GM19468 (cell line): Measurements from ENCODE around the gene IGLL1.
"Not testable (repeated sequence)": the region's sequence is repeated elsewhere in the genome, so short reads cannot be mapped to it uniquely, and the experiment has no call there.

Experiments used
- ATAC-seq: cut with Tn5 transposase; IDR thresholded peaks from one replicate; pipeline ENCODE4 v1.9.1; 2021; ENCODE audit warnings: mild to moderate bottlenecking, moderate library complexity, moderate number of reproducible peaks; ENCODE audit not compliant: unreplicated experiment; ENCODE audit errors: extremely low read depth

IGLL1 gene

DNA sequence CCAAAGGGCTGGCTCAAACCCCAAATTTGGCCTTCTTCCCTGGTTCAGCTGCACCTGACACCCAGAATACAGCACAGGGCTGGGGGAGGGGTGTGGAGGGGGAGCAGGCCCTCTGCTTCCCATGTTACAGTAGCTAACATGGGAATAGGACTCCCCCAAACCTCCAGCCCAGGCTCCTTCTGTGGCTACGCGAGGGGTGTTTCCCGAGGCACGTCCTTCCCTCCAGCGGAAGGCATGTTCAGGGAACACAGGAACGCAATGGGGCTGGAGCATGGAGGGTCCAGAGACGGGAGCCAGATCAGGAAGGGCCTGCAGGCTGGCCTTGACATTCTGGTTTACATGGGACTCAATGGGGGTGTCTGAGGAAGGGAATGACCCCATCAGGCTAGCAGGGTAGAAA, 11.8 kb upstream of the IGLL1 start:
- no peak for ATAC-seq

DNA sequence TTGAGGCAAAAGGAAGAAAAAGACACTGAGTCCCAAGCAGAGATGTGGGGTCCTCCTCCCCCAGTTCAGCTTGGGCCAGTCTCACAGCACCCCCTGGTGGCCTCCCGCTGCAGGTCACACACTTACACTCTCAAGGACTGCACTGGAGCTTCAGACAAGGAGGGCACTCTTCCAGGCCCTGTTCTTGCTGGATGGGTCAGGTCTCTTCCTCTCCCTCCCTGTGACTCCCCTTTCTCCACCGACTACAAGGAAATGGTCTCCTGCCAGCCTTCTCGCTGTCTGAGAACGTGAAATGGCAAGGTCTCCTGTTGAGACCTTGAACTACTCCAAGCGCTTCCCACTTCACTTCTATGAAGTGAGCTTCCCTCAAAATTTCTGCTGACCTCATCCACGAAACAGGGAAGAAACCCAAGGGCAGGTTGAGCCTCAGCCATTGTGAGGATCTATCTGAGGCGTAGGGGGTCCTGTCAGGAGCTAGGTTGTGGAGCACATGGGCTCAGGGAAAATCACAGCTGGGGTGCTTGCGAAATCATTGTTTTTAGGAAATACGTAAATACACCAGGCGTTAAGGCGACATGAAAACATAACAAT, 11.2 kb upstream of the IGLL1 start:
- ATAC-seq: no peak

DNA sequence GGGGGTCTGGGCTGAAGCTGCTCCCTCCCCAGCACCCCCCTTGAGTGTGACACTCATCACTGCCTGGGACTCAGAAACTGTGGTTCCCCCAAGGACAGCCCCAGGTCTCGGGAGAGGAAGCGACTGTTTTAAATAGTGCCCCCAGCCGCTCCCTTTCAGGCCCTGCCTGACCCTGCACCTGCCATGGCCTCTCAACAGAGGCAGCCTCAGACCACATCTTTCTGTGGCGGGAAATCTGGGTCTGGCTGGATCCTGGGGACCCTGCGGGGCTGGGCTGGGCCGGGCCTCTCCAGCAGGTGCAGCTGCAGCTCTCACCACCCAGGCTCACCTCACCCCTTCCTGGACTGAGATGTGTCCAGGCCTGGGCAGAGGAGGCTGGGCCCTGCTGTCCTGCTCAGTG, 3.7 kb upstream of the IGLL1 start:
- ATAC-seq: no peak

DNA sequence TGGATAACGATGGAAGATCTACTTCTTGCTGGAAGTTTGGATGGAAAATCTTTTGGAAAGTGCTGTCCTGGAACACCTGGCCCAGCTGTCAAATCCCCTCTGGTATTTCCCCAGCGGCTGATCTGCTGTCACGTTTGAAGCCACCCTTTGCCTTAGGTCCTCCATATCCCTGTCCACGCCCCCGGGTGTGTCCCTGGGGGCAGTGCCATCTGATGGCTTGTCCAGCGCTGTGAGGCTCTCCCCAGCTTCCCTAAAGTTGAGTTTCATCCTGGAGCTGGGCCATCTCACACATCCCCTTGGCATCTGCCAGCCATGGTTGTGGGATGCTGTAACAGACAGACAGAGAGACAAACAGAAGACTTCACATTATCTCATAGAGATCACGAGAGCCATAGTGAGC, 3.1 kb upstream of the IGLL1 start:
- ATAC-seq: no peak

DNA sequence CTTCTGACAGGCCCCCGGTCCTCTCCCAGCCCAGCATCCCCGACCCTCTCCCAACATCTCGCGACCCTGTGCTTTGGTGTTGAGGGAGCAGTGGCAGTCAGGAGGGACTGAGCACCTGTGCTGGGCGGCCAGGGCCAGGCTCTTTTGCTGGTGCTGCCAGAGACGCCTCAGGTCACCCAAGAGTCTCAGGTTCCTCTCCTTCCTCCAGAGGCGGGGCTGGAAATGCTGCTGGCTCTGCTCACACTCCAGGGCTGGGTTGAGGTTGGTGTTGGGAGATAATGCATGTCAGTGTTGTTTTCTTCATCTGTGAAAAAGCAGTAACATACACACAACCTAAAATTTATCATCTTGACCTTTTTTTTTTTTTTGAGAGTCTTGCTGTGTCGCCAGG, 1.2 kb upstream of the IGLL1 start:
- no peak for ATAC-seq

DNA sequence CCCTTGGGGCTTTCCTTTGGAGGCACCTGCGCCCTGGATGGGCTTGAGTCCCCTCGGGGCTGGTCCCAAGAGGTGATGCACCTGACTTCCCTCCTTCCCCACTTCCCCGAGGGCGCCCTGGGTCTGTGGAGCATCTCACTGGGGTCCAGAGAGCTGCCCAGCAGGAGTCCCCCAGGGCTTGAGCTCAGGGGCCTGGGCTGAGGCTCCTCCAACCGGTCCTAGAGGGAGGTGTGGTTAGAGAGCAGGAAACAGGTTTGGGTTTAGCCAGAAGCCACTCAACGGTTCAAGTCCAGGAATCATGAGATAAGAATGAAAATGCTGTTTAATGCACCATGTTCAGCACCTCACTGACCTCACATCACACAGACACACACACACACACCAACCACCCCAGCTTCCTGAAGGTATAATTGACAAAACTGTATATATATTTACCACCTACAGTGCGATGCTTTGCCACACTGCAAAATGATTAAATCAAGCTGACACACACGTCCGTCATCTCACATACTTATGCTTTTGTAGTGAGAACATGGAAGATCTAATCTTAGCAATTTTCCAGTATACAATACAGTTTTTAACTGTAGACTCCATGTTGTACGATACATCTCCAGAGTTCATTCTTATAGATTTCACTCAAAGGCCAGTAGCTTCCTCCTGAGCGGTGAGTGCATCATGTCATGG, 628 bp upstream of the IGLL1 start:
- ATAC-seq: no peak

DNA sequence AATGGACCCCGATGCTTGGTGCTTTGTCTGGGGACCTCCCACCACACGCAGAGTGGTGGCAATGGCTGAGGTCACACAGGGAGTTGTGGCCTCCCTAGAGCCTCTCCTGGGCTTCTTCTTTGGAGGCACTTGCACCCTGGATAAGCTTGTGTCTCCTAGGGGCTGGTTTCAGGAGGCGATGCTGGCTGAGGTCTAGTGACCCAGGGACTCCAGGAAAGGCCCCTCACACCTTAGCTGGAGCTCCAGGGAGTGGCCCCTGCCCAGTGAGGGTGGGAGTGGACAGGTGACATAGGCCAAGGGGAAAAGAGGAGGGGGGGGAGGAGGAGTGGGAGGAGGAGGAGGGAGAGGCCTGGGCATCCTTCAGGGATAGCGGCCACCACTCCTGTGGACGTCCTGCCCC, 810 bp downstream of the IGLL1 start:
- ATAC-seq: no peak

DNA sequence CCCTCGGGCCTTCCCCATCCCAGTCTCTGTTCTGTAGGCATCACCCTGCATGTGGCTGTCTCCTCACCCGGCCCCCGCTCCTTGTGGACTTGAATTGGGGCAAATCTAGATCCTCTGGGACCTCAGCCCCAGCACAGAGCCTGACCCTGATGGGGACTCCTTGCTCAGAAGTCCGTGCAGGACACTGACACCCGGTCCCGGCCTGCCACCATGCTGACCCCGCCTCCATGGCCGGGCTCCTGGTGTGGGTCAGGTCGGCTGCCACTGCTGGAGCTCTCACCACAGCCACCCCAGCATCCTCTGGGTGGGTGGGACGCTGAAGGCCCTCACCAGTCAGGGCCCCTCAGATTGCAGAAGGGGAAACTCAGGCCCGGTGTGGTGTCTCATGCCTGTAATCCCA, 1.8 kb downstream of the IGLL1 start:
- no peak for ATAC-seq

DNA sequence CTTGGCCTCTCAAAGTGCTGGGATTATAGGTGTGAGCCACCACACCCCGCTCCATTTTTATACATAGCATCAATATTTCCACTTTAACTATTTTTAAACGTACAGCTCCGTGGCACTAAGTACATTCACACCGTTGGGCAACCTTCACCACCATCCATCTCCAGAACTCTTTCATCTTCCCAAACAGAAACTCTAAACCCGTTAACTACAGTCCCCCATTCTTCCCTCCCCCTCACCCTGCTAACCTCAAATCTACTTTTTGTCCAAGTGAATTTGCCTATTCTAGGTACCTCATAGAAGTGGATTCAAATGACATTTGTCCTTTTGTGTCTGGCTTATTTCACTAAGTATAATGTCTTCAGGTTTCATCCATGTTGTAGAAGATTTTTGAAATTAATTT, 3.4 kb downstream of the IGLL1 start:
- no peak for ATAC-seq

DNA sequence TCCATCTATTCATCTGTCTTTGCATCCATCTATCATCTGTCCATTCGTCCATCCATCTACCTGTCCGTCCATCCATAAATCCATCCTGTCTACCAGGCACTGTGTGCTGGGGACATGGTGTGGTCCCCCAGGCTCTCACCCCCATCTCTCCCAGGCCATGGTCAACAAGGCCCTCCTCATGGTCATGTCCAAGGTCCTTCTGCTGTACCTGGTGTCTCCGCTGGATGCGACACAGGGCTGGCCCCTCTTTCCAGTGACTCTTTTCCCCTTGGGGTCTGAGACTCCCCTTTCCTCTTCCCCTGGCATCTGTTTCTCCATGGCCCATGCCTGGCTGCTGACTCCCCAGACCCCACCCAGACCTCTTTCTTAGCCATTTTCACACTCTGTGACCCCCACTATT, 4.5 kb downstream of the IGLL1 start:
- ATAC-seq: no peak

DNA sequence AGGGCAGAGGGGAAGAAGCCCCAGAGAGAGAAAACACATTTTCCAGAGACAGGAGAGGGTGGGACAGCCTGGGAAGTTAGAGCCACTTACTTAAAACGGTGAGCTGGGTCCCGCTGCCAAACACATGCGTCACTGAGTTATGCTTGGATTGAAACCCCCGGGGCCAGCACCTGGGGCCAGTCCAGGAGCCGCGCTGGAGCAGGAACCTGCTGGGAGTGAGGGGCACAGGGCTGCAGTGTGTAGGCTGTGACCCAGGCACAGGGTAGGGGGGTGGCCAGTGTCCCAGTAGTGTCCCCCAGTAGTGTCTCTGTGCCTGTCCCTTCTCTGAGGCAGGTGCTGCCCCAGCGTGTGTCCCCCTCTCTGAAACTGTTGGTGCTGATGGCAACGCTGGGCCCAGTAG, 5.2 kb downstream of the IGLL1 start:
- no peak for ATAC-seq

DNA sequence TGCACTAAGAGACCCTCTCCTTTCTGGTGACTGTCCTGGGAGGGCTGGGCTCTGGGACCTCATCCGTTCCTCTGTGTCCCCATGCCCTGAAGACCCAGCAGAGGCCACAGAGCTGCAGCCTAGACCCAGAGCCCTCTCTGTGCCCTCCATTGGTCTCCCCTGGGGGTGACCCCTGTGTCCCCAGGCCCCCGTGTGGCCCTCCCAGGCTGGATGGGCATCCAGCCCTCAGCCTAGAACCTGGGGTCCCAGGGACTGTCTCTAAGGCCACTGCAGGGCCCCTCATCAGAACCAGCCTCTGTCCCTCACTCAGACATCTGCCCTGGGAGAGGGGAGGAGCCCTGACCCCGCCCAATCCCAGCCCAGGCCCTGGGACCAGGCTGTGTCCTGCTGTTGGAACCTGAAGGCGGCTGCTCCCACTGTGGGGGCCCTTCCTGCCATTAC, 5.7 kb downstream of the IGLL1 start:
- no peak for ATAC-seq

DNA sequence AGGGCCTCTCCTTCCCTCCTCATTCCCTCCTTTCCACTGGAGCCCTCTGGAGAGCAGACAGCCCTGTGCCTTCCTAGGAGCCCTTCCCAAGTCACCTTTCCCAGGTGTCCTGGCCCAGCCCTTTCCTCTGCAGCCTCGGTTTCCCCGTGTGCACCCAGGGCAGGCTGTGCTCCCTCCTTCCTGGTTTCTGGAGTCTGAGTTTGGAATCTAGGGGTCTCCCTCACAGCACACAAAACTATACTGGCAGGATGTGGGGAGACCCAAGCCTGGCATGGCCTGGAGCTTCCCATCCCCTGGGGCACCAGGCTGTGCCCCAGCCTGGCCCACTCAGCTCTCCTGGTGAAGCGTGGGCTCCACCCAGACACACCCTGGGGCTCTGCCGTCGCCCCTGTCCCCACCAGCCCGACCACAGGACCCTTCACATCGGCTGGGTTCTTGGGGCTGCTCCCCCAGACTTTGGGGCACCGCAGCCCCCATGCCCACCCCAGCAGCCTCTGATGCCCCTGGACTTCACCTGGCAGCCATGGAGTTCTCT, 6.3 kb downstream of the IGLL1 start:
- not testable (repeated sequence) for ATAC-seq

DNA sequence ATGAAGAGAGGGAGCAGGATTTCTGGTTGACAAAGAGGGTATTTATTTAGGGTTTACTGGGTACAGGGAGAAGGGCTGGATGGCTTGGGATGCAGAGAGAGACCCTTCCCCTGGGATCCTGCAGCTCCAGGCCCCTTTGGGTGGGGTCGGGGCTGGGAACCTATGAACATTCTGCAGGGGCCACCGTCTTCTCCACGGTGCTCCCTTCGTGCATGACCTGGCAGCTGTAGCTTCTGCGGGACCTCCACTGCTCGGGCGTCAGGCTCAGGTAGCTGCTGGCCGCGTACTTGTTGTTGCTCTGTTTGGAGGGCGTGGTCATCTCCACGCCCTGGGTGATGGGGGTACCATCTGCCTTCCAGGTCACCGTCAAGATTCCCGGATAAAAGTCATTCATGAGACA, 7.0 kb downstream of the IGLL1 start:
- not testable (repeated sequence) for ATAC-seq

DNA sequence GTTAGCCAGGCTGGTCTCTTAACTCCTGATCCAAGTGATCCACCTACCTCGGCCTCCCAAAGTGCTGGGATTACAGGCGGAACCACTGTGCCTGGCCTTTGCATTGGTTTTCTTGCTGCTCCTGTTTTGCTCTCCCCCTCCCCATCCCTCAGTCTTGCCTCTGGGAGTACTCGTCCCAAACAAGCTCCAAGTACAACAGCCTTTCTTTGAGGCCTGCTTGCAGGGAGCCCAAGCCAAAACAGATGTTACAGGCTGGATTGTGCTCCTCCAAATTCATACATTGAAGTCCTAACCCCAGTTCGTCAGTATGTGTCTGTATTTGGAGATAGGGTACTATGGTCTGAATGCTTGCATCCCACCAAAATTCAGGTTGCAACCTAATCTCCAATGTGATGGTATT, 8.6 kb downstream of the IGLL1 start:
- no peak for ATAC-seq

DNA sequence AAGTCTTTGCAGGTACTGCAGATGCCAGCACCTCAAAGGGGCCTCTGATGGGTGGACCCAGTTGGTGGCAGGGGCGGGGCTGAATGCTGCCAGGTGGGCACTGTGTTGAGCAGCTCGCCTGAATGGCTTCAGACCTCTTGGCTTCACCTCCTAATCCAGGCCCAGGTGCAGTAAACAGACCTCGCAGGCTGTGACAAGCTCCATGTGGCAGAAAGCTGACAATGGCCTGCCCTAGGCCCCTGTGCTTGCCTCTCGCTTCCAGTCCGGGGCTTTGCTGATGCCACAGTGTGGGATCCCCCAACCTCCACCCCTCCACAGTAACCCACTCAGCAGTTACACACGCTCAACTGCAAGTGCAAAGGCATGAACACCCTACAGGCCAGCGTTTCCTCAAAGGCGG, 9.4 kb downstream of the IGLL1 start:
- ATAC-seq: no peak

DNA sequence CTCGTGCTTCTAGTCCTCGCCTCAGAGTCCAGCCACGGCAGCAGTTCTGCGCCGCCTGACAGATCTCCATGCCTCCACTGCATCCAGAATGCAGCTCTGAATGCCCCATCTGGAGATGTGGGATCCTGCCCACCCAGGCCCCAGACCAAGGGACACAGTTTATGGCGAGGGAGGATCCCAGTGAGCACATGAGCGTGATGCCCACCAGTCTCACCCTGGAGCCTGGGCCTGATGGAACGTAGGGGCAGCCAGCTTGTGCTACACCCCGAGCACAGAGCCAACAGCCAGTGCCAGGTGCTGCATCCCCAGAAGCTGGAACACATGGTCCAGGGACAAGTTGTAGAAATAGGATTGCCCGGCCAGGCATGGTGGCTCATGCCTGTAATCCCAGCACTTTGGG, 10.4 kb downstream of the IGLL1 start:
- no peak for ATAC-seq

DNA sequence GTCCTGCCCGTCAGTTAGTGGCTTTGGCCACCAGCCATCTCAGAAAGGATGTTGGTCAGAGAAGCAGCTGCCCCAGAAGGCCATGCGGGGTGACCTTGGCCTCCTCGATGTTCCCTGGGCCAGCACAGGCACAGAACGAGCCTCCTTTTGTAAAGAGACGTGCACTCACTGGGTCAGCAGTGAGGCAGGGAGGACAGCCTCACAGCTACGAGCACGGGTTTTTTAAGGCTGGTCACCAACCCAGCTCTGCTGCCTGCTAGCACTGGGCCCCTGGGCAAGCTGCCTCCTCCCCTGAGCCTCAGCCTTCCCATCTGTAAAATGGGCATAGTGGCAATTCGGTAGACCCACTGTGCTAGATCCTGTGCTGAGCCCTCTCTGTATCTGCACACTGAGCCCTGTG, 10.8 kb downstream of the IGLL1 start:
- ATAC-seq: no peak

DNA sequence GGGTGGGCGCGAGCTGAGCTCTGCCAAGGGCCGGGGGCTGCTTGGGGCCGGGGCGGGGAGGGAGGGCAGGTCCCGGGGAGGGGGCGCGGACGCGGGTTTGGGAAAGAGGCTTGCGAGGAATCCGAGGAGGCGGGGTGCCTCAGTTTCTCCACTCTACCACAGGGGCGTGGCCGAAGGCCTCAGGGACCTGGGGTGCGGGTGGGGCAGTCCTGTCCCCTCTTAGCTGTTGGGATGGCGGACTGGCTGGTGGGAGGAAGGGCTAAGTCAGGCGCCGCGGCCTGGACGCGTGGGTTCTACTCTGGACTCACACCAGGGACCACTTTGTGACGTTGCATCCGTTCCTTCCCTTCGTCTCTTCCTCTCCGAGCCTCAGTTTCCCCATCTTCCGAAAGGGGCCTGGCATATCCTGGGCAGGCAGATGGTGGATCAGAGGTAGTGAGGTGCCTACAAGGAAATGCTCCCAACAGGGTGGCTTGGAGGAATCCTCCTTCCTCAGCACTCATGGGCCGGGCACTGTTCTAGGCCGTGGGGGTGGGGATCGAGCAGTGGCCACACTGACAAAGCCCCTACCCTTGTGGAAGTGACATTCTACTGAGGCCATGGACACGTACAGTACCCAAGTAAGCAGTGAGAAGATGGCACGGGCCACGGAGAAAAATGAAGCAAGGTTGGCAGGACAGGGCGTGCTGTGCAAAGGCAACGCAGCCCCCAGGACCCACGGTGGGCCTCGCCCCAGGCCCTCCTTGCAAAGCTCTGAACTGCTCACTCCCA, 13.2 kb downstream of the IGLL1 start:
- ATAC-seq: no peak

DNA sequence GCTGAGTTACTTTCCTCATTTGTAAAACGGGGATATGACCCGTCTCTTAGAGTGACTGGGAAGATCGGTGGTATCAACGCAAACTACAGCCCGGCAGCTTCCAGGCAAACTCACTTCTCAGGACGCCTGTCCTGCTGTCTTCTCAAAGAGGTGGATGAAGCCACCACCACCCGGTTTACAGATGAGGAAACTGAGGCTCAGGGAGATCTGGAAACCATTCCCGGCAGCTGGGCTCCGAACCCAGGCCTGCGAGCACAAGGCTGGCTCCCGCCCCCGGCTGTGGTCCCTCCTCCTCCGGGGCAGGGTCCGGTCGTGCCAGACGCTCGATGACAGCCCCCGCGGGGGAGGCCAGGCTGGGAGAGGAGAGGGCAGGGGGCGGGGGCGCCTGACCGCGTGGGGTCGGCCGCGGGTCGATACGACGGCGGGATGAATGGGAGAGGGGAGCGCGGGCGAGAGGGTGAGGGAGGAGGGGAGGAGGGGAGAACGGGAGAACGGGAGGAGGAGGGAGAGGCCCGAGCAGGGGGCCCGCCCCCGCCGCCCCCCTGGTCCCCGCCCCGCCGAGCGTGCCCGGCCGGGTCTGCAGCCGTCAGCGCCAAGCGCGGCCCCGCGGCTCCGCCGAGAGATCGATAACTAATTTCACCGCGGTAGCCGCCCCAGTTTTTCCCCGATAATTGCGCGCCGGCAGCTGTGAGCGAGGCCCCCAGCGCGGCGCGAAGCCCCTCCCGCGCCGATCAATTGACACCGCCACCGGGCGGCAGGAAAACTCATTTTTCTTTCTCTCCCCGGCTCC, 14.0 kb downstream of the IGLL1 start:
- no peak for ATAC-seq
